Sigmoid colon (tissue), 7 donors: Measurements from ENCODE around the gene SAT1. TPM values are rescaled to one million over a fixed set of nuclear protein-coding genes. Genes with fewer than 3 reads are reported as not detected.

ENCODE experiments used
- DNase-seq: peaks from one replicate; pipeline ENCODE4 v3.0.0-alpha.2; 2019
- H3K27ac ChIP-seq, 4 donors: fragments of 200-600 bp; sonication (generic); one replicate each; pipeline ENCODE4 v1.5.1; 2016 to 2019; ENCODE audit warnings: mild to moderate bottlenecking in 1 of 4
- H3K27me3 ChIP-seq, 3 donors: fragments of 200-600 bp; sonication (generic); one replicate each; pipeline ENCODE4 v1.5.1; 2019; ENCODE audit warnings: mild to moderate bottlenecking in 1 of 3
- H3K36me3 ChIP-seq, 4 donors: fragments of 200-600 bp; sonication (generic); one replicate each; pipeline ENCODE4 v1.5.1; 2016 to 2019
- H3K4me1 ChIP-seq, 4 donors: fragments of 200-600 bp; sonication (generic); one replicate each; pipeline ENCODE4 v1.5.1; 2017 to 2019
- H3K4me3 ChIP-seq, 4 donors: fragments of 200-600 bp; sonication (generic); one replicate each; pipeline ENCODE4 v1.5.1; 2017 to 2019; ENCODE audit warnings: mild to moderate bottlenecking in 2 of 4, moderate library complexity in 1 of 4
- H3K9me3 ChIP-seq, 4 donors: fragments of 200-600 bp in 3 of 4; sonication (generic) in 3 of 4; one replicate each; pipeline versions ENCODE4 v1.5.1 to v1.6.1; 2013 to 2019
- EP300 ChIP-seq, 4 donors: sonication (generic); formaldehyde crosslinking; IDR thresholded peaks; one replicate each; pipeline ENCODE4 v1.6.1; 2017; ENCODE audit warnings: antibody characterized with exemption in 4 of 4
- POLR2A ChIP-seq, 2 donors: fragments of 450-650 bp; IDR thresholded peaks; one replicate each; pipeline ENCODE4 v1.6.1; 2016; ENCODE audit warnings: antibody characterized with exemption in 2 of 2, mild to moderate bottlenecking in 2 of 2, moderate library complexity in 2 of 2
- POLR2AphosphoS5 ChIP-seq, 4 donors: sonication (generic); formaldehyde crosslinking; IDR thresholded peaks; one replicate each; pipeline ENCODE4 v1.6.1; 2017; ENCODE audit warnings: antibody characterized with exemption in 4 of 4
- WGBS, 2 donors: extraction: QIAGEN DNeasy Blood & Tissue Kit; methylation state at CpG; one replicate each; pipeline ENCODE4 v1.1.7; 2013; 5-methylcytosine and 5-hydroxymethylcytosine counted together
- intact Hi-C: fragments of 100-400 bp; cut with DNase I; formaldehyde crosslinking; loops from one replicate; pipeline ENCODE4 v1.15.1; 2023
- polyA plus RNA-seq, 3 donors: library from polyadenylated mRNA; stranded (reverse); fragments of 200-250 nt; gene quantifications; one replicate each; pipeline ENCODE4 v1.2.3, GENCODE V29; 2013
- total RNA-seq, 4 donors: library from RNA; depleted of rRNA; stranded (reverse); fragments of >200 nt; gene quantifications; one replicate each; pipeline ENCODE4 v1.1.0, GENCODE V29; 2016
- TF ChIP-seq, protein P1 (sequence below), 4 experiments: fragments of 450-650 bp in 3 of 4; fragments of 200-600 bp in 1 of 4; IDR thresholded peaks; one replicate each; pipeline ENCODE4 v1.5.1; 2016 to 2019; ENCODE audit warnings: antibody characterized with exemption in 4 of 4, mild to moderate bottlenecking in 3 of 4, moderate library complexity in 2 of 4
- donor health status: healthy with polysubstance abuse.
- donor health status: Bipolar disorder and iron deficiency.
- donor health status: healthy.

Gene SAT1
- total and polyA plus RNA-seq, 7 donors: 321 to 1,356 (median 371) TPM

GRCh38 chrX:23816179-23816578 lies 33.2 kb downstream of the SAT1 start:
- H3K27ac ChIP-seq: no peak overlapping the region
- no peaks in the 10 kb centered on the region for H3K4me1 ChIP-seq
- H3K36me3 ChIP-seq: no peaks in the 10 kb centered on the region
- no peaks in the 10 kb centered on the region for H3K27me3 ChIP-seq
- 33 to 73% methylated on average over 4 of the region's 4 CpGs for WGBS, 2 donors
- no peaks in the 10 kb centered on the region for H3K9me3 ChIP-seq
- intact Hi-C loops: no loop called here
- TF ChIP-seq POLR2AphosphoS5 (IDR thresholded peaks at IDR 0.05) (no peak), POLR2A (IDR thresholded peaks at IDR 0.05) (no peak)
- DNase-seq: no peak
- H3K4me3 ChIP-seq: no peak overlapping the region

GRCh38 chrX:23817979-23818336 lies 35.0 kb downstream of the SAT1 start:
- Histone ChIP-seq H3K4me3 (no peak overlapping the region), H3K27me3 (no peaks in the 10 kb centered on the region), H3K27ac (no peak overlapping the region), H3K4me1 (peaks cover 0 to 7% (median 0%) of the 10 kb centered on the region in 4 donors), H3K9me3 (no peaks in the 10 kb centered on the region), H3K36me3 (no peaks in the 10 kb centered on the region)
- DNase-seq: no peak
- TF ChIP-seq, protein P1, sequence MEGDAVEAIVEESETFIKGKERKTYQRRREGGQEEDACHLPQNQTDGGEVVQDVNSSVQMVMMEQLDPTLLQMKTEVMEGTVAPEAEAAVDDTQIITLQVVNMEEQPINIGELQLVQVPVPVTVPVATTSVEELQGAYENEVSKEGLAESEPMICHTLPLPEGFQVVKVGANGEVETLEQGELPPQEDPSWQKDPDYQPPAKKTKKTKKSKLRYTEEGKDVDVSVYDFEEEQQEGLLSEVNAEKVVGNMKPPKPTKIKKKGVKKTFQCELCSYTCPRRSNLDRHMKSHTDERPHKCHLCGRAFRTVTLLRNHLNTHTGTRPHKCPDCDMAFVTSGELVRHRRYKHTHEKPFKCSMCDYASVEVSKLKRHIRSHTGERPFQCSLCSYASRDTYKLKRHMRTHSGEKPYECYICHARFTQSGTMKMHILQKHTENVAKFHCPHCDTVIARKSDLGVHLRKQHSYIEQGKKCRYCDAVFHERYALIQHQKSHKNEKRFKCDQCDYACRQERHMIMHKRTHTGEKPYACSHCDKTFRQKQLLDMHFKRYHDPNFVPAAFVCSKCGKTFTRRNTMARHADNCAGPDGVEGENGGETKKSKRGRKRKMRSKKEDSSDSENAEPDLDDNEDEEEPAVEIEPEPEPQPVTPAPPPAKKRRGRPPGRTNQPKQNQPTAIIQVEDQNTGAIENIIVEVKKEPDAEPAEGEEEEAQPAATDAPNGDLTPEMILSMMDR (IDR thresholded peaks at IDR 0.05): no peak
- TF ChIP-seq POLR2A (IDR thresholded peaks at IDR 0.05): no peak
- TF ChIP-seq EP300 (IDR thresholded peaks at IDR 0.05): no peak
- TF ChIP-seq POLR2AphosphoS5 (IDR thresholded peaks at IDR 0.05): no peak
- intact Hi-C loops: no loop called here
- 86 to 90% methylated on average over 3 of the region's 3 CpGs for WGBS, 2 donors

DNA sequence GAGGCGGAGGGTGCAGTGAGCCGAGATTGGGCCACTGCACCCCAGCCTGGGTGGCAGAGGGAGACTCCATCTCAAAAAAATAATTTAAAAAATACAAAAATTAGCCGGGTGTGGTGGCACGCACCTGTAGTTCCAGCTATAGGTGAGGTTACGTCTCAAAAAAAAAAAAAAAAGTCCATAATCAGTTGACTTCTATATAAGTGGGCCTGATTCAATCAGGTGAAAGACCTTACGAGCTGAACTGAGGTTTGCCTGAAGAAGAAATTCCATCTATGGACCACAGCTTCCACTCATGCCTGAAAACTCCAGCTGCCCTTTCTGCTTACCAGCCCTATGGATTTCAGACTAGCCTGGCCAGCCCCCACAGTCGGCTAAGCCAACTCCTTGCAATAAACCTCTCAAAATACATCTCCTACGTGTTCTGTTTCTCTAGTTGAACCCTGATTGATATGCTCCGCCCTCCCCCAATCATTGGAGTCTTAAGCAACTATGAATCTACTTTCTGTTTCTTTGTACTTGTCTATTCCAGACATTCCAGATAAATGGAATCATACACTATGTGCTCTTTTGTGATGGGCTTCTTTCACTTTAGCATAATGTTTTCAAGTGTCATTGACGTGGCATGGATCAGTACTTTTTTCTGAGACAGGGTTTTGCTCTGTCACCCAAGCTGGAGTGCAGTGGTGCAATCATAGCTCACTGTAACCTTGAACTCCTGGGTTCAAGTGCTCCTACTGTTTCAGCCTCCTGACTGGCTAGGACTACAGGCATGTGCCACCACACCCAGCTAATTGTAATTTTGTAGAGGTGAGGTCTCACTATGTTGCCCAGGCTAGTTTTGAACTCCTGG lies 36.6 kb downstream of the SAT1 start:
- Histone ChIP-seq H3K9me3 (no peaks in the 10 kb centered on the region), H3K4me3 (no peak overlapping the region), H3K4me1 (peaks cover 0 to 7% (median 0%) of the 10 kb centered on the region in 4 donors), H3K27ac (no peak overlapping the region), H3K36me3 (no peaks in the 10 kb centered on the region), H3K27me3 (no peaks in the 10 kb centered on the region)
- WGBS, 2 donors: 72 to 85% methylated on average over 10 of the region's 10 CpGs
- TF ChIP-seq POLR2A (IDR thresholded peaks at IDR 0.05) (no peak), EP300 (IDR thresholded peaks at IDR 0.05) (no peak), POLR2AphosphoS5 (IDR thresholded peaks at IDR 0.05) (no peak)
- TF ChIP-seq, protein P1 (IDR thresholded peaks at IDR 0.05): no peak
- intact Hi-C loops: no loop called here
- no peak for DNase-seq

DNA sequence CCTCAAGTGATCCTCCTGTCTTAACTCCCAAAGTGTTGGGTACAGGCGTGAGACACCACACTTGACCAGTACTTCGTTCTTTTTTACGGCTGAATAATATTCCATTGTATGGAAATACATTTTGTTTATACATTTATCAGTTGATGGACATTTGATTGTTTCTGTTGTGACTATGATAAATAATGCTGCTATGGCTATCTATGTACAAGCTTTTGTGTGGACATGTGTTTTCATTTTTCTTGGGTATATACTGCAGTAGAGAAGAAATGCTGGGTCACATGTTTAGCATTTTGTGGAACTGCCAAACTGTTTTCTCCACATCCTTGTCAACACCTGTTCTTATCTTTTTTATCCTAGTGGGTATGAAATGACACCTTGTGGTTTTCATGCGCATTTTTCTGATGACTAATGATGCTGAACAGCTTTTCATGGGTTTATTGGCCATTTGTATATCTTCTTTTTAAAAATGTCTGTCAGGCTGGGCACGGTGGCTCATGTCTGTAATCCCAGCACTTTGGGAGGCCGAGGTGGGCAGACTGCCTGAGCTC lies 37.3 kb downstream of the SAT1 start:
- Histone ChIP-seq H3K27ac (no peak overlapping the region), H3K4me3 (no peak overlapping the region), H3K27me3 (no peaks in the 10 kb centered on the region), H3K36me3 (no peaks in the 10 kb centered on the region), H3K4me1 (peaks cover 0 to 7% (median 0%) of the 10 kb centered on the region in 4 donors), H3K9me3 (no peaks in the 10 kb centered on the region)
- WGBS, 2 donors: 75 to 77% methylated on average over 6 of the region's 6 CpGs
- intact Hi-C loops: no loop called here
- TF ChIP-seq, protein P1 (IDR thresholded peaks at IDR 0.05): no peak
- TF ChIP-seq EP300 (IDR thresholded peaks at IDR 0.05): no peak
- no peak for TF ChIP-seq POLR2AphosphoS5 (IDR thresholded peaks at IDR 0.05)
- DNase-seq: no peak

- Histone ChIP-seq H3K4me3 (no peak overlapping the region), H3K4me1 (peaks cover 0 to 7% (median 0%) of the 10 kb centered on the region in 4 donors), H3K9me3 (no peaks in the 10 kb centered on the region), H3K27me3 (no peaks in the 10 kb centered on the region), H3K27ac (no peak overlapping the region), H3K36me3 (no peaks in the 10 kb centered on the region)
- 18 to 66% methylated on average over 2 of the region's 2 CpGs for WGBS, 2 donors
- TF ChIP-seq EP300 (IDR thresholded peaks at IDR 0.05) (no peak), POLR2A (IDR thresholded peaks at IDR 0.05) (no peak), POLR2AphosphoS5 (IDR thresholded peaks at IDR 0.05) (no peak)
- TF ChIP-seq, protein P1 (IDR thresholded peaks at IDR 0.05): no peak
- DNase-seq: no peak
- intact Hi-C loops: no loop called here
These were observed 38.9 kb downstream of the SAT1 start for GRCh38 chrX:23821847-23822246.
